ENCODE data around the gene DNAAF1.

DNAAF1 gene

GRCh38 chr16:84161801-84162200 lies 16.7 kb downstream of the DNAAF1 start:
- no peak for DNase-seq

- no peak for DNase-seq
Measured at GRCh38 chr16:84165746-84166145, 20.6 kb downstream of the DNAAF1 start.

GRCh38 chr16:84166796-84167695 lies 21.9 kb downstream of the DNAAF1 start:
- DNase-seq, result no peak

- no peak for DNase-seq
Measured at GRCh38 chr16:84169765-84170310, 24.7 kb downstream of the DNAAF1 start.

- no peak for DNase-seq
Measured at GRCh38 chr16:84174396-84174795, 29.3 kb downstream of the DNAAF1 start.

GRCh38 chr16:84175350-84176081 lies 30.4 kb downstream of the DNAAF1 start:
- DNase-seq, result peak; percentile 59

- DNase-seq, result peak; percentile 70
Measured at GRCh38 chr16:84176192-84177053, 31.3 kb downstream of the DNAAF1 start.

GRCh38 chr16:84177741-84178073 lies 32.6 kb downstream of the DNAAF1 start:
- no peak for DNase-seq

- no peak for DNase-seq
Measured at GRCh38 chr16:84178146-84178765, 33.1 kb downstream of the DNAAF1 start.

GRCh38 chr16:84178892-84179611 lies 33.9 kb downstream of the DNAAF1 start:
- no peak for DNase-seq

GRCh38 chr16:84179612-84180320 lies 34.7 kb downstream of the DNAAF1 start:
- no peak for DNase-seq

- no peak for DNase-seq
Measured at GRCh38 chr16:84180519-84181140, 35.5 kb downstream of the DNAAF1 start.

GRCh38 chr16:84181144-84181915 lies 36.2 kb downstream of the DNAAF1 start:
- no peak for DNase-seq

- no peak for DNase-seq
Measured at GRCh38 chr16:84182104-84182503, 37.0 kb downstream of the DNAAF1 start.

- no peak for DNase-seq
Measured at GRCh38 chr16:84182680-84183571, 37.8 kb downstream of the DNAAF1 start.

- DNase-seq, result no peak
Measured at GRCh38 chr16:84183572-84183875, 38.4 kb downstream of the DNAAF1 start.

GRCh38 chr16:84183911-84184591 lies 38.9 kb downstream of the DNAAF1 start:
- DNase-seq, result no peak

- DNase-seq, result no peak
Measured at GRCh38 chr16:84184775-84185174, 39.7 kb downstream of the DNAAF1 start.

All from NCI-H2171 treated with DMSO at 0.1 percent for 48 hours (cell line).